Ishikawa (cell line): ENCODE measurements around the gene C1orf141.

Experiments
- CEBPB ChIP-seq: IDR thresholded peaks from 2 replicates; pipeline ENCODE4 v1.6.1; 2012
- CREB1 ChIP-seq: IDR thresholded peaks from 2 replicates; pipeline ENCODE4 v1.6.1; 2012; ENCODE audit warnings: low read depth
- EGR1 ChIP-seq: IDR thresholded peaks from 2 replicates; pipeline ENCODE4 v1.6.1; 2012
- EP300 ChIP-seq: IDR thresholded peaks from 2 replicates; pipeline ENCODE4 v1.6.1; 2012; ENCODE audit warnings: borderline replicate concordance
- FOXM1 ChIP-seq: IDR thresholded peaks from 2 replicates; pipeline ENCODE4 v1.6.1; 2012; ENCODE audit warnings: low read depth, borderline replicate concordance
- MAX ChIP-seq: IDR thresholded peaks from 2 replicates; pipeline ENCODE4 v1.6.1; 2012
- NFIC ChIP-seq: IDR thresholded peaks from 2 replicates; pipeline ENCODE4 v1.6.1; 2012
- RAD21 ChIP-seq: IDR thresholded peaks from 2 replicates; pipeline ENCODE4 v1.6.1; 2012; ENCODE audit warnings: low read depth
- REST ChIP-seq: IDR thresholded peaks from 2 replicates; pipeline ENCODE4 v1.6.1; 2012; ENCODE audit warnings: low read depth, mild to moderate bottlenecking
- TAF1 ChIP-seq: IDR thresholded peaks from 2 replicates; pipeline ENCODE4 v1.6.1; 2012; ENCODE audit warnings: low read depth, mild to moderate bottlenecking
- TCF12 ChIP-seq: IDR thresholded peaks from 2 replicates; pipeline ENCODE4 v1.6.1; 2012; ENCODE audit warnings: low read depth
- TEAD4 ChIP-seq: IDR thresholded peaks from 2 replicates; pipeline ENCODE4 v1.6.1; 2012
- YY1 ChIP-seq: IDR thresholded peaks from 2 replicates; pipeline ENCODE4 v1.6.1; 2012; ENCODE audit warnings: low read depth
- ZBTB7A ChIP-seq: IDR thresholded peaks from 2 replicates; pipeline ENCODE4 v1.6.1; 2012; ENCODE audit warnings: low read depth
- TF ChIP-seq, protein P1 (sequence below): IDR thresholded peaks from 2 replicates; pipeline ENCODE4 v1.6.1; 2012

The C1orf141 gene

GRCh38 chr1:67150931-67151330, 16.2 kb upstream of the C1orf141 start:
- TF ChIP-seq MAX, result no peak
- TF ChIP-seq TEAD4, result no peak
- TF ChIP-seq NFIC, result no peak
- no peak for TF ChIP-seq YY1
- no peak for TF ChIP-seq RAD21
- TF ChIP-seq EGR1, result no peak
- TF ChIP-seq FOXM1, result no peak
- TF ChIP-seq CEBPB, result no peak
- no peak for TF ChIP-seq REST

- TF ChIP-seq RAD21 (peak; percentile 86), TAF1 (no peak)
Observed at GRCh38 chr1:67149179-67149770, 14.5 kb upstream of the C1orf141 start.

- no peak for TF ChIP-seq MAX
- TF ChIP-seq, protein P1, sequence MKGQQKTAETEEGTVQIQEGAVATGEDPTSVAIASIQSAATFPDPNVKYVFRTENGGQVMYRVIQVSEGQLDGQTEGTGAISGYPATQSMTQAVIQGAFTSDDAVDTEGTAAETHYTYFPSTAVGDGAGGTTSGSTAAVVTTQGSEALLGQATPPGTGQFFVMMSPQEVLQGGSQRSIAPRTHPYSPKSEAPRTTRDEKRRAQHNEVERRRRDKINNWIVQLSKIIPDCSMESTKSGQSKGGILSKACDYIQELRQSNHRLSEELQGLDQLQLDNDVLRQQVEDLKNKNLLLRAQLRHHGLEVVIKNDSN, result peak; percentile 80
- TF ChIP-seq EGR1, result no peak
- TF ChIP-seq RAD21, result no peak
- no peak for TF ChIP-seq TCF12
Observed at GRCh38 chr1:67148516-67149178, 13.9 kb upstream of the C1orf141 start.

DNA sequence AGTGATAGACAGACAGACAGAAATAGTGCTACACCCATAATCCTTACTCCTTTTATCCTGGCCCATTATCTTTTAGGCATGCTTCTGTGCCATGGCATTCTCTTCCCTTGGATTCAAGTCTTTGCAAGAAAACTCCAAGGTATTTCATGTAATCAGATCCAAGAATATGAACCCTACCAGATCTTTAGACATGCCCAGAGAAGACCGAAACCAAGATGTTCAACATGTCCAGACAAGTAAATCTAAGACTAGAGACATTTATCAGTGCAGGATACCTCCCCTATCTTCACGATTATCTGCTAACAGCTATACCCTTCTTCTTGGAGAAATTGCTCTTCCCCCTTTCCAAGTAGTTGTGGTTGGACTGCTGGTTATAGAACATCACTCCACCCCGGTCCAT, 11.8 kb upstream of the C1orf141 start:
- no peak for TF ChIP-seq FOXM1
- TF ChIP-seq EP300, result no peak
- TF ChIP-seq NFIC, result no peak
- no peak for TF ChIP-seq CEBPB
- no peak for TF ChIP-seq ZBTB7A
- TF ChIP-seq, protein P1, result no peak
- TF ChIP-seq CREB1, result no peak
- no peak for TF ChIP-seq EGR1
- no peak for TF ChIP-seq TCF12
- TF ChIP-seq TEAD4, result no peak
- TF ChIP-seq RAD21, result no peak
- TF ChIP-seq TAF1, result no peak
- TF ChIP-seq REST, result no peak
- no peak for TF ChIP-seq MAX
- no peak for TF ChIP-seq YY1

DNA sequence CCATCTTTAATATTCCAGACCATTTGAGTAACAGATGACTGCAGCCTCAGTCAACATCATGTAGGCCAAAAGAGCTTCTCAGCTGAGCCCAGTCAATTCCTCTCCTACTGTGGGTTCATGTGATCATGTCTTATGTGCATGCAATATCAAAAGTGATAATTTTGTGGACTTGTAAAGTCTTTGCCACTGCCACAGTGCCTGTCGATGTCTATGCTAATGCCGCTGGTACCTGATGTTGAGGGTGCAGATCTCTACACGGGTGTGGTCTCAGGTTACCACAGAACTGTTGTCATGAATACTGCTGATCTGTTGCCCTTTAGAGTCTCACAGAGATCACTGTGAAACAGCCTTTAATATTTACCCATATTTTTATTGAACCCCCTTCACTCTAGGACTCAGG, 11.3 kb upstream of the C1orf141 start:
- TF ChIP-seq MAX, result no peak
- TF ChIP-seq TCF12, result no peak
- TF ChIP-seq REST, result no peak
- no peak for TF ChIP-seq CREB1
- TF ChIP-seq RAD21, result no peak
- no peak for TF ChIP-seq YY1
- TF ChIP-seq TAF1, result no peak
- TF ChIP-seq EP300, result no peak
- TF ChIP-seq NFIC, result no peak
- TF ChIP-seq, protein P1, result no peak
- TF ChIP-seq ZBTB7A, result no peak
- no peak for TF ChIP-seq TEAD4
- no peak for TF ChIP-seq EGR1
- TF ChIP-seq FOXM1, result no peak
- TF ChIP-seq CEBPB, result no peak
